GM21723 (cell line): ENCODE measurements around the gene DPH6.
"Not testable (repeated sequence)": the region's sequence is repeated elsewhere in the genome, so short reads cannot be mapped to it uniquely, and the experiment has no call there.

Experiments used
- ATAC-seq: cut with Tn5 transposase; IDR thresholded peaks from one replicate; pipeline ENCODE4 v1.9.1; 2021; ENCODE audit warnings: mild to moderate bottlenecking, moderate library complexity; ENCODE audit not compliant: unreplicated experiment

The DPH6 gene

GRCh38 chr15:35545824-35546510, at the start of gene DPH6:
DPH6 (minus strand) TSS chr15:35546165; CDS start chr15:35546141, 24 bp downstream.
- peak; percentile 89 for ATAC-seq

- no peak for ATAC-seq
These were observed 49.7 kb upstream of the DPH6 start for GRCh38 chr15:35595656-35596055.

- ATAC-seq = not testable (repeated sequence)
These were observed 46.0 kb upstream of the DPH6 start for GRCh38 chr15:35591987-35592386.

- no peak for ATAC-seq
These were observed 38.0 kb upstream of the DPH6 start for GRCh38 chr15:35583863-35584528.

- no peak for ATAC-seq
These were observed 34.6 kb upstream of the DPH6 start for GRCh38 chr15:35580606-35581005.

- no peak for ATAC-seq
These were observed 21.4 kb upstream of the DPH6 start for GRCh38 chr15:35567392-35567791.

GRCh38 chr15:35566991-35567390, 21.0 kb upstream of the DPH6 start:
- no peak for ATAC-seq

- ATAC-seq = no peak
These were observed 19.9 kb upstream of the DPH6 start for GRCh38 chr15:35565901-35566300.

- ATAC-seq = no peak
These were observed 16.7 kb upstream of the DPH6 start for GRCh38 chr15:35562641-35563040.

GRCh38 chr15:35561308-35561707, 15.3 kb upstream of the DPH6 start:
- ATAC-seq = no peak

- no peak for ATAC-seq
These were observed 14.9 kb upstream of the DPH6 start for GRCh38 chr15:35560870-35561269.

GRCh38 chr15:35560258-35560657, 14.3 kb upstream of the DPH6 start:
- no peak for ATAC-seq

- no peak for ATAC-seq
These were observed 13.7 kb upstream of the DPH6 start for GRCh38 chr15:35559683-35560082.

GRCh38 chr15:35557544-35557943, 11.6 kb upstream of the DPH6 start:
- no peak for ATAC-seq

- no peak for ATAC-seq
These were observed 11.0 kb upstream of the DPH6 start for GRCh38 chr15:35557012-35557411.

GRCh38 chr15:35555244-35555643, 9.3 kb upstream of the DPH6 start:
- no peak for ATAC-seq

- ATAC-seq = no peak
These were observed 5.0 kb upstream of the DPH6 start for GRCh38 chr15:35550957-35551356.

GRCh38 chr15:35549567-35549966, 3.6 kb upstream of the DPH6 start:
- no peak for ATAC-seq

- ATAC-seq = no peak
These were observed 2.5 kb upstream of the DPH6 start for GRCh38 chr15:35548435-35548834.

- ATAC-seq = no peak
These were observed 1.9 kb upstream of the DPH6 start for GRCh38 chr15:35547775-35548364.

- no peak for ATAC-seq
These were observed 781 bp upstream of the DPH6 start for GRCh38 chr15:35546511-35547381.
